Fibroblast of mammary gland (primary cell): ENCODE results near the gene WDR49.

ENCODE experiments used
- DNase-seq: peaks from one replicate; pipeline ENCODE4 v3.0.0-alpha.2; 2010; ENCODE audit warnings: low read depth
- H3K4me3 ChIP-seq: 2 replicates; pipeline ENCODE4 v1.5.1; 2011; ENCODE audit warnings: low read depth, mild to moderate bottlenecking, low read length, moderate library complexity; ENCODE audit not compliant: control insufficient read depth
- CTCF ChIP-seq: conservative IDR thresholded peaks from 2 replicates; pipeline ENCODE4 v1.5.1; 2011; ENCODE audit warnings: low read depth, low read length, inconsistent platforms; ENCODE audit not compliant: control insufficient read depth, insufficient read depth

WDR49 gene

GRCh38 chr3:167605871-167606270 lies 47.9 kb downstream of the WDR49 start:
- no peak for DNase-seq
- no peak for TF ChIP-seq CTCF
- no peak overlapping the region for H3K4me3 ChIP-seq

DNA sequence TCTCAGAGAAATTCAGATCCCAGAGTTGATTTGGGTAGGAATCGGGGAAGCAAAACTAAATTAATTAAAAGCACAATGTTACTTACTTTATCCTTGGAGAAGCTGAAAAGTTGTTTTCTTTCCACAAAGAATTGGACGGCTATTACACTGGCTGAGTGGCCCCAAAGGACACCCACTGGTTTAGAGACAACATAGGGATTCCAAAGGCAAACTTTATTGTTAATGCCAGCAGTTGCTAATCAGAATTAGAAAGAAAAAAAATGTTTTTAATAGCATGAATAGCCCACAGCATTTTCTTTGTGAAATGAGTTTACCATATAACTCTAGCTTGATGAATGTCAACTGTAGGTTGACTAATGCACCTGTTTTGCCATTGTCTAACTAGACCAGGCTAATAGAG lies 51.7 kb downstream of the WDR49 start:
- no peak overlapping the region for H3K4me3 ChIP-seq
- TF ChIP-seq CTCF, result no peak
- DNase-seq, result no peak

- no peak for TF ChIP-seq CTCF
- no peak for DNase-seq
- H3K4me3 ChIP-seq, result no peak overlapping the region
Measured at GRCh38 chr3:167587651-167588050, 66.1 kb downstream of the WDR49 start.

DNA sequence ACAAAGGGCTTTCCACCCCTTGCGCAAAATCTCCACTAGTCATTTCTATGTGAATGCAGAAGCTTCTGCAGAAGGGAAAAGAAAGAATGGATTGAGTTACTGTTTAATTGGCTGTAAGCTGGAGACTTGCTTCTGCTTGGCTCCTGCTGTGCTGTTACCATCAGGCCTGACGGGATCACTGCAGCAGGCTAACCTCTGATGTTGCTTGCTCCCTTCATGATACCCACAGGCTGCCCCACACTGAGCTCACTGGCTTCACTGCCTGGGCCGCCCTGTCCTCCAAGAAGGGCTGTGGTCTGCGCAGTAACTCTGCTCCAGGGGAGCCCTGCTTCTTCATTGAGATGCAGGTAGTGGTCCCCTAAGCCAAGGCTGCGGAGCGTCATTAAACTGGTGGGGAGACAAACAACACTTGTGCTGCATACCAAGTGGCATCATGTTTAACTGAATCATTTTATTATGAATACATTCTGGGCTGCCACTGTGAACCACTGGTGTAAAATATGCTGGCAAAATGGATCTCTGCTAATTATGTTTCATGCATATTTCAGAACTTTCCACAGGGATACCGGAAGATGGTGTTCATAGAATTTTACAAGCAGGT lies 78.6 kb downstream of the WDR49 start:
- DNase-seq, result no peak
- TF ChIP-seq CTCF, result no peak
- no peak overlapping the region for H3K4me3 ChIP-seq

DNA sequence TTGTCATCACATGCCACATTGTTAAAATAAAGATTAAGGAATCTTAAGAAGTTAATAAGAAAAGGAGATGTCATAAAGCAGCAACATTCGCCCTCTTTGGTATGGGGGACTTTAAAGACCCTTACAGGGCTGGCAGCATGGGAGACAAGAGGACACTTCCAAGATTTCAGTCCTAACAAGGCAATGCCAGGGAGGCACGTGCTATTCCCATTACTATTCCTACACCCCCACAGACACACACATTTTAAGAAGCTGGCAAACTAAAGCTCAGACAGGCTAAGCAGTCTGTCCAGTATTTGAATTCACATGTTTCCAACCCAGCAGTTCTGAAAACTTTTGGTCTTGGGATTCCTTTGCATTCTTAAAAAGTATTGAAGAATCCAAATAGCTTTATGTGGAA lies 80.8 kb downstream of the WDR49 start:
- DNase-seq, result no peak
- H3K4me3 ChIP-seq, result no peak overlapping the region
- no peak for TF ChIP-seq CTCF

DNA sequence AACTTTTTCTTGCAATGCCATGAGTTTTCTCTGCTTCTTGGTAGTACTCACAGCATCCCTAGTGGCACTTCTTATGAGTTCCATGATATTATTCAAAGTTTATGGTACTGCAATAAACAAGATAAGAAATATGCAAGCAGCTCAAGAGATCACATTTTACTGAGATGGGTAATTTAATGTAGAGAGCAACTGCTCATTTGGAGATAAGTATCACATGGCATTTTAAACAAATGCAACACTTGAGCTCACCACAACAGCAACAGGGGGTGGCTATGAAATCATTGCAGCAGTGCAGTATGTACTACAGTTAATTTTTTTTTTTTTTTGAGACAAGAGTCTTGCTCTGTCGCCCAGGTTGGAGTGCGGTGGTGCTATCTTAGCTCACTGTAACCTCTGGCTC lies 85.1 kb downstream of the WDR49 start:
- TF ChIP-seq CTCF, result no peak
- H3K4me3 ChIP-seq, result no peak overlapping the region
- no peak for DNase-seq

DNA sequence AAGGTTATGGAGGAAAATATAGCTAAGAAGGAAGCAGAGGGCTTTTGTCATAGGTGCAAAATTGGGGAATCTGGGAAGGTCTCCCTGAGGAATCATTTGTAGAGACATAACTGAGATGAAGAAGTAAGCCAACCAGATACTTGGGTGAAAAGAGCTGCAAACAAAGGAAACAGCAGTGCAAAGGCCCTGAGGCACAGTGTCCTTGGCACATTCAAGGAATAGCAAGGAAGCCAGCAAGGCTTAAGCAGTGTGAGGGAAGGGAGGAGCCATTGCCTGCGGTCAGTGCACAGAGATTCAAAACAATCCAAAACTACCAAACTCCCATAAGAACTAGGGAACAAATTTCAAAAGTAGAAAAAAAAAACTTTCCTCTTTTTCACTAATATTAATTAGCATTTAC lies 88.3 kb downstream of the WDR49 start:
- no peak for DNase-seq
- H3K4me3 ChIP-seq, result no peak overlapping the region
- no peak for TF ChIP-seq CTCF
